Measurements from ENCODE around the gene COA1. TPM values are rescaled to one million over a fixed set of nuclear protein-coding genes. Genes with fewer than 3 reads are reported as not detected.
"Not testable (repeated sequence)": the region's sequence is repeated elsewhere in the genome, so short reads cannot be mapped to it uniquely, and the experiment has no call there.

The COA1 gene
- total RNA-seq, 1 donor from 2014 or later = 47.9 TPM

DNA sequence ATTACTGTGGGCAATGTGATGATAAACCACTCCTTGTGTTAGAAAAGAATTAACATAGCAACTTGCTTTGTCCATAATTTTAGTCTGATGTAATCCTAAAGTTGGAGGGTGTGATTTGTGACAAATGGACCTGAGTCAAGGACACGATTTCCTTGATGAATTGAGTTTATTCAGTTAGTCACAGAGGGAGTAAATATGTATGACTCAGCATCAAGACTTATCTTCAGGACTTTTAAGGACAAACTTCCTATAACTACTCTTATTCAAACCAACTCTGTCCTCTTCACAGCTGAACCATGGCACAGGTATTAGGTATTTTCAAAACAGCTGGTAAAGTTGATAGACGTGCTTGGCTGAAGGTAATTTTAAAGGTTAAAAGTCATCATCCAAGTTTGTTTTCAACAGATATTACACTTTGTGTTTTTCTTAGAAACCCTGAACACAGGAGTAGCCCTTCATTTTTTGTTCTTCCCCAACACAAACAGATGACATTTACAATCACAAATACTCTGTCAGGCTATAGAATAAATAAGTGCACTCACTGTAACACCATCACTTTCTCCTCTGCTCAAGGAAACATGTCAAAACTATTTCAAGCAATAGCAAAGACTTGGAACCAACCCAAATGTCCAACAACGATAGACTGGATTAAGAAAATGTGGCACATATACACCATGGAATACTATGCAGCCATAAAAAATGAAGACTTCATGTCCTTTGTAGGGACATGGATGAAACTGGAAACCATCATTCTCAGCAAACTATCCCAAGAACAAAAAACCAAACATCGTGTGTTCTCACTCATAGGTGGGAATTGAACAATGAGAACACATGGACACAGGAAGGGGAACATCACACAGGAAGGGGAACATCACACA is 54.5 kb downstream of the COA1 start:
- peak; percentile 79 for ATAC-seq
- no peak overlapping the region for H3K4me3 ChIP-seq
- no peak overlapping the region for H3K27ac ChIP-seq
- H3K27me3 ChIP-seq = no peaks in the 10 kb centered on the region
- H3K4me1 ChIP-seq = peaks cover 9% of the 10 kb centered on the region
- H3K9me3 ChIP-seq = no peaks in the 10 kb centered on the region
- no peak for TF ChIP-seq CTCF (IDR thresholded peaks at IDR 0.05)
- intact Hi-C loops (cut with DNase I) = no loop called here
- DNase-seq = no peak
- no peaks in the 10 kb centered on the region for H3K36me3 ChIP-seq

- H3K9me3 ChIP-seq; H3K4me3 ChIP-seq; DNase-seq; H3K27ac ChIP-seq; intact Hi-C loops (cut with DNase I); H3K4me1 ChIP-seq; ATAC-seq; H3K27me3 ChIP-seq; H3K36me3 ChIP-seq: not testable (repeated sequence)
These were observed 55.9 kb downstream of the COA1 start for GRCh38 chr7:43673243-43673976.

GRCh38 chr7:43671521-43671920 is 57.8 kb downstream of the COA1 start:
- no peak for ATAC-seq
- Histone ChIP-seq H3K4me3 (no peak overlapping the region), H3K36me3 (no peaks in the 10 kb centered on the region), H3K4me1 (peaks cover 9% of the 10 kb centered on the region), H3K27ac (no peak overlapping the region), H3K27me3 (no peaks in the 10 kb centered on the region), H3K9me3 (no peaks in the 10 kb centered on the region)
- no peak for TF ChIP-seq CTCF (IDR thresholded peaks at IDR 0.05)
- no peak for DNase-seq
- intact Hi-C loops (cut with DNase I) = no loop called here

DNA sequence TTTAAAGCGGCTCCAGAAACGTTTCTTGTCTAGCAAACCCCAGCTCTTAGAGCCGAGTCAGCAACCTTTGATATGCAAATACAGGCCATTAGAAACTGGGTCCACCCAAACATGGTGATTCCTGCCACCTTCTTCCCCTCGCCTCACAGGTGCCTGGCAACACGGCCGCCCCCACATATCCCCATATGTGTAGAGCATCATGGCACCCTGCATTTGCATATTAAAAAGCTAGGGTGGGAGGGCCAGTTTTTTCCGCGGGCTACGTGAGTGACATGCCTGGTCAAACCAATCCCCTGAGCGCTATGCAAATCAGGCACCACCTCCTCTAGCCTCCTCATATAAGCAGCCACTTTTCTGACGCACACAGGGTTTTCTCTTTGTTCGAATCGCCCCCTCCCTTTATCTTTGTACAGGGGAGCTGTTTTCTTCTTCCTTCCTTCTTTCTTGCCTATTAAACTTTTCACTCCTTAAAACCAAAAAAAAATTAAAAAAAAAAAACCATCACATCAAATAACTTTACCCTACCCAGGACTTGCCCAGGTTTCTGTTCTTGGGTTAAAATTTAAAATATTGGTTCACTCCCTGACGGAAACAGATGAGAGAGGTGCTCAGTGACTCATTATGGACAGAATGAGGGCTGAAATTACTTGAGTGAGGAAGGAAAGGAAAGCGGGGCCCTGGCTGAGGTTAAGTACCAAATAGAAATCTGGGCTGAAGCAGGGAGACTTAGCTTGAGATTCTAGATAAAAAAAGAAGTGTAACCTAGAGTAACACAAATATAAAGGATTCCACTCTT is 59.8 kb downstream of the COA1 start:
- no peak overlapping the region for H3K4me3 ChIP-seq
- no peaks in the 10 kb centered on the region for H3K27me3 ChIP-seq
- intact Hi-C loops (cut with DNase I) = no loop called here

GRCh38 chr7:43668035-43668434 is 61.3 kb downstream of the COA1 start:
- H3K27ac ChIP-seq = no peak overlapping the region
- DNase-seq (no peak), ATAC-seq (no peak)
- no peaks in the 10 kb centered on the region for H3K27me3 ChIP-seq
- H3K36me3 ChIP-seq = no peaks in the 10 kb centered on the region
- no peaks in the 10 kb centered on the region for H3K9me3 ChIP-seq
- intact Hi-C loops (cut with DNase I) = no loop called here
- H3K4me1 ChIP-seq = no peaks in the 10 kb centered on the region
- no peak for TF ChIP-seq CTCF (IDR thresholded peaks at IDR 0.05)
- no peak overlapping the region for H3K4me3 ChIP-seq

More for the DNA sequence above, 59.8 kb downstream of the COA1 start:
- H3K9me3 ChIP-seq = no peaks in the 10 kb centered on the region
- peaks cover 6% of the 10 kb centered on the region for H3K4me1 ChIP-seq
- no peaks in the 10 kb centered on the region for H3K36me3 ChIP-seq
- ATAC-seq (no peak), DNase-seq (no peak)
- no peak for TF ChIP-seq CTCF (IDR thresholded peaks at IDR 0.05)
- H3K27ac ChIP-seq = no peak overlapping the region
